Stimulated activated naive CD4-positive, alpha-beta T cell treated with Interleukin-2 at 50 U/mL for 16 hours (primary cell): ENCODE data around the gene NOC2L.
"Not testable (repeated sequence)": the region's sequence is repeated elsewhere in the genome, so short reads cannot be mapped to it uniquely, and the experiment has no call there.

ENCODE experiments used
- DNase-seq: peaks from one replicate; lab custom pipeline; 2025; lab: John Stamatoyannopoulos, UW

The NOC2L gene

DNA sequence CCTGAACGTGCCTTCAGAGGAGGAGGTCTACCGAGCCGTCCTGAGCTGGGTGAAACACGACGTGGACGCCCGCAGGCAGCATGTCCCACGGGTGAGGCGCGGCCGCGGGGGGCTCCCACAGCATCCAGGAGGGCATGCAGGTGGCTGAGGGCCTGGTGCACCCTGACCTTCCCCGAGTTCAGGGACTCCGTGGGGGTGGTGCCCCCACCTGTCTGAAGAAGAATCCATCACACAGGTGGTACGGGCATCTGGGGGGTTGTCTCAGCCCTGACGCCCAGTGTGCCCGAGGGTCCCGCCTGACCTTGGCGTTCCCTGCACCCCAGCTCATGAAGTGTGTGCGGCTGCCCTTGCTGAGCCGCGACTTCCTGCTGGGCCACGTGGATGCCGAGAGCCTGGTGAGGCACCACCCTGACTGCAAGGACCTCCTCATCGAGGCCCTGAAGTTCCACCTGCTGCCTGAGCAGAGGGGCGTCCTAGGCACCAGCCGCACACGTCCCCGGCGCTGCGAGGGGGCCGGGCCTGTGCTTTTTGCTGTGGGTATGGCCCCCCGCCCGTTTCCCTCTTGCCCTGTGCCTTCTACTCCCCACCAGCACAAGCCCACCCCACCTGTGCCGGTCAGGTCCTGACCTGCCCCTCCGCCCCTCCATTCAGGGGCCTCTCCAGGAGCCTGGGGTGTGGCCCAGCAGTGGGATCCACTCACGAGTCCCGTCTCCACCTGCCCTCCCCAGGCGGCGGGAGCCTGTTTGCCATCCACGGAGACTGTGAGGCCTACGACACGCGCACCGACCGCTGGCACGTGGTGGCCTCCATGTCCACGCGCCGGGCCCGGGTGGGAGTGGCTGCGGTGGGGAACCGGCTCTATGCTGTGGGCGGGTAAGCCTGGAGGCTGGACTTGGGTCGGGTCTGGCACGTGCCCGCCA lies 3.6 kb upstream of the NOC2L start:
- DNase-seq = no peak

DNA sequence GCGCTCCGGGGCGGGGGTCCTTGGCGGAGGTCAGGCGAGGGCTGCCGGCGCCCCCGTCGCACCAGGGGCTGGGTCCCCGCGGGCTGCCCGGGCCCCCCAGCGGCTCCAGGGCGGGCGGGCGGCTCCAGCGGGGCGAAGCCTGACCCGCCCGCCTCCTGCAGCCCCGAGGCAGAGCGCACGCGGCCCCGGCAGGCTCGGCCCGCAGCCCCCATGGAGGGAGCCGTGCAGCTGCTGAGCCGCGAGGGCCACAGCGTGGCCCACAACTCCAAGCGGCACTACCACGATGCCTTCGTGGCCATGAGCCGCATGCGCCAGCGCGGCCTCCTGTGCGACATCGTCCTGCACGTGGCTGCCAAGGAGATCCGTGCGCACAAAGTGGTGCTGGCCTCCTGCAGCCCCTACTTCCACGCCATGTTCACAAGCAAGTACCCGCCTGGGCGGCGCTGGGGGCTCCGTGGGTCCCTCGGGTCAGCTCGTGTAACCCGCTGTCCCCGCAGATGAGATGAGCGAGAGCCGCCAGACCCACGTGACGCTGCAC lies 2.1 kb upstream of the NOC2L start:
- no peak for DNase-seq

DNA sequence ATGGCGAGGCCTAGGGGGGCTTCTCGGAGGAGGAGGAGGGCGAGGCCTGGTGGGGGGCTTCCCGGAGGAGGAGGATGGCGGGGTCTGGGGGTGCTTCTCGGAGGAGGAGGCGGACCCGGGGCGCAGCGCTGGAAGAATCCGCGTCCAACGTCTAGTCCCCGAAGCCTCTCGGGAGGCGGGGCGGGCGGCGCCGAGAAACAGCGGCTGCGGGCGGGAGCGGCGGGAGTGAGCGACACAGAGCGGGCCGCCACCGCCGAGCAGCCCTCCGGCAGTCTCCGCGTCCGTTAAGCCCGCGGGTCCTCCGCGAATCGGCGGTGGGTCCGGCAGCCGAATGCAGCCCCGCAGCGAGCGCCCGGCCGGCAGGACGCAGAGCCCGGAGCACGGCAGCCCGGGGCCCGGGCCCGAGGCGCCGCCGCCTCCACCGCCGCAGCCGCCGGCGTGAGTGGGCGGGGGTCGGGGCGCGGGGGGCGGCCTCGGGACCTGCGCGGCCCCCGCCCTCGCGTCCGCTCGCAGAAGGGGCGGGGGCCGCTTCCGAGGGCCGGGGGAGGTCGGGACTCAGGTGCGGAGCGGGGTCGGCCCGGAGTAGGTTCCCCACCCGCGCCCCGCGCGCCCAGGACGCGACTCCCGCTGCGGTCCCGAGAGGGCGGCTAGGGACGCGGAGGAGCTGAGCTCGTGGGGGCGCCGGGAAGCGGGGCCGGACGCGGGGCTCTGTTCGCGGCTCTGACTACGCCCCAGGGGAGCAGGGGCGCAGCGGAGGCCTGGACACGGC lies 1.5 kb upstream of the NOC2L start, which contains the start of gene KLHL17:
Gene KLHL17 (plus strand): TSS at position 222 of the 769 bp plus-strand sequence. CDS start 110 bp downstream, at position 332.
- peak; percentile 84 for DNase-seq

DNA sequence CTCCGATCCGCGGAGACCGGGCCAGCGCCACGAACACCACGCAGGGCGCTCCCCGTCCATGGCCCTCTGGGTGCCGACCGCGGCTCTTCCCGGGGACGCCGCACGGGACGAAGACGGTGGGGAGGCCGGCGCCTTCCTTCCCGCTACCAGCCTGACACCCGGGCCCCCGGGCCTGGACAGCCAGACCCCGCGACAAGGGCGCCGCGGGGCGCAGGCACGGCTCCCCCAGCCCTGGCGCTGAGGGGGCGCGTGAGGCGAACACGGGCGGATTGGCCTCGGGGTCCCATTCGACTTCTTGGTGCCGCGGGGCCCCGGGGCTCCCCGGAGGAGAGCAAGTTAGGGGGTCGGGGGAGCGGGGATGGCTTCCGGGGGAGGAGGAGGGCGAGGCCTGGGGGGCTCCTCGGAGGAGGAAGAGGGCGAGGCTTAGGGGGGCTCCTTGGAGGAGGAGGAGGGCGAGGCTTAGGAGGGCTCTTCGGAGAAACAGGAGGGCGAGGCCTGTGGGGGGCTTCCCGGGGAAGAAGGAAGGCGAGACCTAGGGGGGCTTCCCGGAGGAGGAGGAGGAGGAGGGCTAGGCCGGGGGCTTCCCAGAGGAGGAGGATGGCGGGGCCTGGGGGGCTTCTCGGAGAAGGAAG lies 791 bp upstream of the NOC2L start:
- no peak for DNase-seq

DNA sequence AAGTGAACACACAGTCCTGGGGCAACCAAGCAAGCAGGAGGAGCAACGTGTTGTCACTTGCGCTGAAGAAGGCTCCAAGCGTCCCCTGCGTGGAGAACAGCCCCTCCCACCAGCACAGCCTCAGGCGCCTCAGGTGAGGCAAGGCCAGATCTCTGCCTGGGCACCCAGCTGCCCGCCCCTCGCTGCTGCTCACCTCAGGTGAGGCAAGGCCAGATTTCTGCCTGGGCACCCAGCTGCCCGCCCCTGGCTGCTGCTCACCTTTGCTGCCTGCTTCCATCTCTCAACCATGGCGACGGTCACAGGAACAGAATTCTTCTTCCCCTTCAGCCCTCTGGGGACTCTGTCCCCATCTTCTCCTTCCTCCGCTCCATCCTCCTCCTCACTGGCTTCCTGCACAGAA lies 2.4 kb downstream of the NOC2L start:
- no peak for DNase-seq

DNA sequence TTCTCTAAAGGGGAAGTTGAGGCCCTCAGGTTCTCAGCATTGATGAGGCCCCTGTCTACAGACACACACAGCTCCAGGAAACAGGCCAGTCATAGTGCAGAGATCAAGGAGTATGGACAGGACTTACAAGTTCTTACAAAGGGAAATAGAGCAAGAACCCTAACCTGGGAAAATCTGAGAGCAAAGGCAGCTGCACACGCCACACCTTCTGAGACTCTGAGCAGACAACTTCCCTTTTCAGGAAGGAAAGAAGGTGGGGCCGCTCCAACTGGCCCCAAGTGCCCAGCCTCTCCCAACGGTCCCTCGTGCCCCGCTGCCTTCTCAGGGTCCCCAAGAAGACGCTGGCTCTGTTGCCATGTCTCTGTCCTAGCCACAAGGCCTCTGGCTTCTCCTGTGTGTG lies 3.6 kb downstream of the NOC2L start:
- DNase-seq = no peak

DNA sequence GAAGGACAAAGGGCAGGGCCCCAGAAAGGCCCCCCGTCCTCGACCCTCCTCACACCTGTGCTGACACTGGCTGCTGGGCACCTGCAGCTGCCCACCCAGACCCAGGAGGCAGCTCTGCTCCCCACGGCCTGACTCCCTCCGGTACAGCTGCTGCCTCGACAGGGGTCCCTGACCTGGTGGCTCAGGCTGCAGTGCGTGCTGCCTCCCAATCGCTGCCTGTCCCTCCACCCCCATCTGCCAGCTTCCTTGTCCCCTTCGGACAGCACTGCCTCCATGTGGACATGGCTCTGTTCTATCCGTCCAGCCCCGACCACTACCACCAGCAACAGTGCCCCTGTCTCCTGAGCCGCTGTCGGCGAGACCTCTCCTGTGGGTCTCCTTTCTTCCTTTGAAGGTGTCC lies 4.1 kb downstream of the NOC2L start:
- DNase-seq = no peak

DNA sequence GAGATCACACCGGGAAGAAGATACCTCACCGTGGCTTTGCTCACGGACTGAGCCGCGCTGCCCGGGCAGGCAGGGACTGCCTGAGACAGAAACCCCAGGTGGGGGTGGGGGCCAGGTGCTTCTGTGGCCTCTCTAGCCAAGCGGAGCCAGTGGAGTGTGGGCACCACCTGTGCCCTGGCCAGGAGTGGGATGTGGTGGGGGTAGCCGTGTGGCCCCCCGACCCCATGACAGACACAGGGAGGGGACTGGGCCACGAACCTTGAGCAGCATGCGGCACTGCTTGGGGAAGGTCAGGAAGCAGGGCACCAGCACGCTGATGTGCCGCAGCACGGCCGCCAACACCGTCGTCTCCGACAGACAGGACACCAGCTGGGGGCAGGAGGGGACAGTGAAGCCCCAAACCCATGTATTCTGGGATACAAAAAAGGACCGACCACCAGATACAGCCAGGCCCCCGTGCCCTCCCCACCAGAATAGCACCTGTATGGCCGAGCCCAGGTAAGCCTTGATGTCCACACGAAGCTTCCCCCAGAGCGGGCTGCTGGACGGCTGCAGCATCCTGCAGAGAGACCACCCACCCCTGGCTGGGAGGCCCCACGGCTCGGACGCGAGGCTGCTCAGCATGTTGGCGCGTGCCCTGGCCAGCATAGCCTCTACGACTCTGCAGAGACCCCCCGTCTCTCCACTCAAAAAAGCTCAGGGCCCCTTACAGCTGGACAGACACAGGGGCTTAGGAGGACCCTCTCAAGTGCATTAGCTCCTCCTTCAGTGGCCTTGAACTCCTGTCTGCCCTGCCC lies 5.3 kb downstream of the NOC2L start:
- DNase-seq = no peak

DNA sequence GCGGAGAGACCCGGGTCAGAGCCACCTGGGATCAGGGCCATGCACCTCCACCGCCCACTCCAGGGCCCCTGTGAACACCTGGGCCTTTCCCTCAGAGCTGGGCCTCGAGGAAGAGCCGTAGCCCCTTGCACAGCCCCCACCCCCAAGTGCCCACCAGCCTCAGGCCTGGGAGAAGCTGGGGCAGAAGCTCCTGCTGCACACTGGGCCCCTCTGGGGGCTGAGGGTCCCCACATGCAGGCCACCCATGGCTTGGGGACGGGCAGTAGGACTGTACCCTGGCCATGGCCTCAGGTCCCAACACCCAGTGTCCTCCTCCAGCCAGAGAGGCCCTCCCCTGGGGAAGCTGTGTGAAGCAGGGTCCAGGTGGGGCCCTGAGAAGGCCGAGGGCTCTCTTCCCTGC lies 6.5 kb downstream of the NOC2L start:
- no peak for DNase-seq

DNA sequence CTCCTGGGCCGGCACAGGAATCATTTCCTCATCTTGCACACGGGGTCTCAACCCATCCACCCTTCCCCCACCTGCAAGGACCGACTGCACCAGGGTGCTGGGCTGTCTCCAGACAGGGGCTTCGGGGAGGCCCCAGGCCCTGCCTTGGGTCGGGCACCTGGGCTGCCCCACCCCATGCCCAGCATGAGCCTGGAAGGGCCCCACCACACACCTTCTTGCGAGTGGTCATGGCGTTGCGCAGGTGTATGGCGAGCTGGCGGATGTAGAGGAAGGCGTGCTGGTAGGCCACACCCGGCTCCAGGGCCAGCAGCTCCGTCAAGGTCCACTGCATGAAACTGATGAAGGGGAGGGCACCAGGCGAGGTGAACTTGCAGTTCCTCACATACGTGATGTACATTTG lies 6.9 kb downstream of the NOC2L start:
- no peak for DNase-seq

DNA sequence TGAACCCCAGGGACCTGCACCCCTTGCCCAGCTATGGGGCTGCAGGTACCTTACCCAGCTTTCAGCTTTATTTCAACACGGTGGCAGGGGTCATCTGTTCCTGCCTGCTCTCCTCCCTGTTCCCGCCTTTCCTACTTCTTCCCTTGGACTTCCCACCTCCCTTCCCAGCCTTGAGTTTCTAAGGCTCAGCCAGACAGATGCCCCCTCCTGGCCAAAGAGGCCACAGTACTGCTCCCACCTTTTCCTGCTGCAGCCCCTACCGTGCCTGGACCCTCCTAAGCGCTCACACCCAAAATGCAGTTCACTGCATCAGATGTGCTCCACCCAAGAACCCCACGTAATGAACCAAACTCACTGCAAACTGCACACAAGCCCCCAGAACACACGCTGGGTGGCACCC lies 7.7 kb downstream of the NOC2L start:
- no peak for DNase-seq

DNA sequence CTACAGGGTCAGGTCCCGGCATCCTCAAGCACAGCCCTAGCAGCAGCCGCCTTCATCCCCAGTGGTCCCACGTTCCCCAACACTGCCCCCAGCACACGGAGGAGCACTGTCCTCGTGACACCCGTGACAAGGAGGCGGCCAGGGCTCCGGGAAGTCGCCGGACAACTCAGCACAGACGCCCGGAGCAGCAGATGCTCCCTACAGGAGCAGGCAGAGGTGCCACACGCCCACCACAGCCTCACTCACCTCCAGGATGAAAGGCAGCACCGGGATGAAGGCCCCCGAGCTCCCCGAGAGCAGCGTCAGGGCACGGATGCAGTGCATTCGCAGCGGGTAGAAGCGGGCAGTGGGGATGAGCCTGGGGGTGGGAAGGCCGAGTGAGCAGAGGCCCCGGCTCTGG lies 8.2 kb downstream of the NOC2L start:
- no peak for DNase-seq

DNA sequence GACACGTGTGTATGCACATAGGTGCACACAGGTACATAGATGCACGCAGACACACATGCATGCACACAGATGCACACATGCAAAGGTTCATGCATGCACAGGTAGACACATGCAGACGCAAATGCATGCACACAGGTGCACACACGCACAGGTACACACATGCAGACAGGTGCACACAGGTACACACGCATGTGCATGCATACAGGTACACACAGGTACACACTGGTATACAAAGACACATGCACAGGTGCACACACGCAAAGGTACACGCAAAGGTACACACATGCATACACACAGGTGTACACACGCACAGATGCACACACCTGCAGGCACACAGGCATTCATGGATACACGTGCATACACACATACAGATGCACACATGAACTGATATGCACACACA lies 8.8 kb downstream of the NOC2L start:
- no peak for DNase-seq

DNA sequence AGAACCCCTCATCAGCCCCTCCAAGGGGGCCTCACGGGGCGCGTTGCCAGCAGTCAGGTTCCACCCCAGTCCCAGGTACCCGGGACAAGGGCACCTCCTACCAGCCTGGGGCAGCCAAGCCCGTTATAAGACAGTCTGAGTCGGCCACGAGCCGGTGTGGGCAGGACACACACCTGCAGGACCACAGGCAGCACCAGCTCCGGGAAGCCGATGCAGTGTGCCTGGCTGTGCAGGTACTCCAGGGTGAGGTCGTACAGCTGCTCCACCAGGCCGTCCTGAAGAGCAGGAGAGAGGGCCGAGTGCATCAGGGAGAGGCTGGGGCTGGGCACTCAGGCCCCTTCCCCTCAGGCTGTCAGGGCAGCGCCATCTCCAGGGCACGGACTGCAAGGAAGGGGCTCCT lies 11.1 kb downstream of the NOC2L start:
- DNase-seq = no peak

DNA sequence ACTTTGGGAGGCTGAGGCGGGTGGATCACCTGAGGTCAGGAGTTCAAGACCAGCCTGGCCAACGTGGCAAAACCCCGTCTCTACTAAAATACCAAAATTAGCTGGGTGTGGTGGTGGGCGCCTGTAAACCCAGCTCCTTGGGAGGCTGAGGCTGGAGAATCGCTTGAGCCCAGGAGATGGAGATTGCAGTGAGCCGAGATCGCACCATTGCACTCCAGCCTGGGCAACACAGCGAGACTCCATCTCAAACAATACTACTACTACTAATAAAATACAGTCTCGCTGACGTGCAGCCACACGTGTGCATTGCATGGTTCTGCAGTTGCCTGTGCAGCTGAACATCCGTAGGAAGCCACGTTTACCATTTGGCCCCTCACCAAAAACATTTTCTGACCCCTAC lies 12.2 kb downstream of the NOC2L start:
- not testable (repeated sequence) for DNase-seq

DNA sequence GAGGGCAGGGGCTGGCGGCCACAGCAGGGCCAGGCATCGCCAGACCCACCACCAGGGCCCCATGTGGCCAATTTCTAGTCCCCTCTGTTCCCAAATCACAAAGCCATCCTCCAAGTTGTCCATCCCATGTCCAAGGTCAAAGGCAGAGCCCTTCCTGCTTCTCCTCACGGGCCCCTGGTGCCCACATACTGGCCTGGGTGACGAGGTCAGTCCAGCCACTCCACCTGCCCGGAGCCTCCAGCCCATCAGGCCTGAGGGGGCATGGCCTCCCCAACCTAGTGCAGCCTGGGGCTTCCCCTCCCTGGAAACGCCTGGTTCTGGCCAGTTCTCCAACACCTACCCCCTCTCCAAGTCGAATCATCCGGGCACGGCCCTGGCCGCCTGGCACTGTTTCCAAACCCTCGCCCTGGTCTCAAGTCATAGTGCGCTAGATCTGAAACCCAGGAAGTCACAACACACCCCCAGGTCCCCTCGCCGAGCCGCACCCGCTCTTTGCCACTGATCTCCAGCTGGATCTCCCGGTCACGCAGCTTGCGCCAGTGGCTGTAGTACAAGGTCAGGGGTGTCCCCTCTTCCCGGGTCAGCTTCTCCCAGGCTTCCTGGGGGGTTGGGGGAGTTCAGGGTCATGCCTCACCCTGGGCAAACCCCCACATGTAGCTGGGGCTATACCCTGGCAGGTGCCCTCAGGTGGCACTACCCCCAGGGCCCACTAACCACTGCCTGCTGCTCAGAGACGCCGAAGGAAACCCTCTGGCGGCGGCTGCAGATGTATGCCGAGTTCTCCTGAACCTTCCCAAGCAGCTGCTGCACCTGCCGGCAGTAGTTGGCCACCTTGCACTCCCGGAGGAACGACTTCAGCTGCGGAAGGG lies 13.1 kb downstream of the NOC2L start:
- no peak for DNase-seq

DNA sequence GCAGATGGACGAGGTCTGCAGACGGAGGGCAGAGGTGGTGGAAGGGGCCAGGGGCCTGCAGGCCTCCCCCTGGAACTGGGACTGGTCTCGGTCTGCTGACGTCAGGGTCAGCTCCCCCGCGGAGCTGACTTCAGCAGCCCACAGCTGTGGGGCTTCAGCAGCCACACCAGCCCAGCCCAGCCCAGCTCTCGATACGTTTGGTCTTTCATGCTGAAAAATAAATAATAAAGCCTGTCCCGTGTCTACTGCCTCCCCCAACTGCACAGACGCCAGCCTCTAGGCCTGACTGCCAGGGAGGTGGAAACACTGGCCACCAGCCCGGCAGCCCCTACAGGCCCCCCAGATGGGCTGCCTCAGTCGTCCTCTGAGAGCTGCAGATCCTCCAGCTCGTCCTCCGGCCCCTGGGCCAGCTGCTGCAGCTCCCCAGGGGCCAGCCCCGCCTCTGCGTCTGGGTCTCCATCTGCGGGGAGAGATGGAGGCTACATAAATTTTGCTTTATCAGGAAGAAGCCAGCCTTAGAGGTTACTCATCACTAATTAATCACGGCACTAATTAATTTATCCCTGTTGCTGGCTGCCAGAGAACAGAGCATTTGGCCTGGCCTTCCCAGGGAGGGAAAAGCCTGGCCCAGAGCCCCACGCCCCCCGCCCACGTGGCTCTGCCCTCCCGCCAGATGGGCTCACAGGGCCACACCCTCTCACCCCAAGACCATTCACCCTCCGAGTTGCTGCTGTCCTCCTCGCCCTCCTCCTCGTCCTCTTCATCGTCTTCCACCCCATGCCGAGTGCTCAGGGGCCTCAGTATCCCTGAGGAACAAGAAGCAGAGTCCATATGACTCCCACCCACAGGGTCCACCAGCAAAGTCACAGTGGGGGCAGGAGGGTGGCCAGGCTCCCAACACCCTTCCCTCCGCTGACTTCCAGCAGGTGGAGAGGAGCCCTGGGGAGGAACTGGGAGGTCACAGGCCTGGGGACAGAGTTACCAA lies 14.4 kb downstream of the NOC2L start:
- DNase-seq = no peak

DNA sequence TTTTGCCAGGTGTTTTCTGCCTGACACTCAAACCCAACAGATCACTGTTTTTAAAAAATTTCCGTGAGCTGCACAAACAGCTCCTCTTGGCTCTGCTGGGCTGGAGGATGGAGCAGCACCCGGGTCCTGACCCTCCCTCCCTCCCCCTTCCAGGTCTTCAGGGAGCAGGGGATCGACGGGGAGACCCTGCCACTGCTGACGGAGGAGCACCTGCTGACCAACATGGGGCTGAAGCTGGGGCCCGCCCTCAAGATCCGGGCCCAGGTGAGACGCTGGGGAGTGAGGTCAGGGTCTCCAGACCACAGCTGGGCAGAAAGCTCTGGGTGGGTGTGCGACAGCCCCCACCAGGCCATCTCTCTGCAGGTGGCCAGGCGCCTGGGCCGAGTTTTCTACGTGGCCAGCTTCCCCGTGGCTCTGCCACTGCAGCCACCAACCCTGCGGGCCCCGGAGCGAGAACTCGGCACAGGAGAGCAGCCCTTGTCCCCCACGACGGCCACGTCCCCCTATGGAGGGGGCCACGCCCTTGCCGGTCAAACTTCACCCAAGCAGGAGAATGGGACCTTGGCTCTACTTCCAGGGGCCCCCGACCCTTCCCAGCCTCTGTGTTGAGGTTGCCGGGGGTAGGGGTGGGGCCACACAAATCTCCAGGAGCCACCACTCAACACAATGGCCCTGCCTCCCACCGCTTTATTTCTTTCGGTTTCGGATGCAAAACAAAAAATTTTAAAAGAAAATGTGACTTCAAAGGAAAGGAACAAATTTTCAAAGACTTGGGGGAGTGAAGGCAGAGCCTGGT lies 15.3 kb downstream of the NOC2L start:
- no peak for DNase-seq
